ENCODE measurements around the gene RFT1.
A peak's percentile ranks its signal among the peaks of the same experiment; 100 is the strongest.

RFT1 gene

DNA sequence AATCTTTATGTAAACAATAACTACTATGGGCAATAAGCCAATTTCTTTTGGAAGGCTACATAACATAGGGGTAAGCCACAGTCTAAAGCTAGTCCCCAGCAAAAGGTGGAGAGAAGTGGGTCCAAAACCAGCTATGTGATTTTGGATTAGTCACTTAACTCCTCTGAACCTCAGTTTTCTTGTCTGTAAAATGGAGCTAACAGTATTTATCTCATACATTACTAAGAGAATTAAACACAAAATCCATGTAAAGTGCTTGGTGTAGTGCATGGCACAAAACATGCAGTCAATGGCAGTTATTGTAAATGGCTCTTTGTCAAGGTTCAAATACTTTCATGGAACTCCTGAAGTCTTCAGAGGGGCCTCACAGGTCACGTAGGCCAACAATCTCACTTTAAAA, 13.3 kb downstream of the RFT1 start:
- Histone ChIP-seq H4K20me1 (ENCODE audit: insufficient read depth, low read length) (peaks cover 3% of the 10 kb centered on the region; the same call in 1 of the 2 replicates), H3K27ac (ENCODE audit: low read length) (no peak overlapping the region), H3K9ac (ENCODE audit: low read depth, low read length) (no peak overlapping the region), H3K9me3 (ENCODE audit: insufficient read depth, low read length, severe bottlenecking) (no peaks in the 10 kb centered on the region), H3K4me1 (ENCODE audit: insufficient read depth, low read length) (0 out of 2 replicates have a peak, but pooled peaks cover 3% of the 10 kb centered on the region), H3K4me3 (ENCODE audit: low read depth in 1 of 2, low read length in 2 of 2) (no peak overlapping the region), H3K79me2 (ENCODE audit: insufficient read depth, low read length) (no peaks in the 10 kb centered on the region), H3K36me3 (ENCODE audit: insufficient read depth, low read length) (peaks cover 77% of the 10 kb centered on the region), H2AFZ (ENCODE audit: low read depth, low read length) (no peak overlapping the region), H3K27me3 (ENCODE audit: insufficient read depth, low read length, poor library complexity) (no peaks in the 10 kb centered on the region), H3K4me2 (ENCODE audit: insufficient read depth, low read length) (no peak overlapping the region)
- DNase-seq (no peak), ATAC-seq (ENCODE audit: insufficient read depth, low read depth) (no peak)
- no peak for TF ChIP-seq EZH2 (IDR thresholded peaks at IDR 0.05; ENCODE audit: borderline replicate concordance, low read depth, low read length, severe bottlenecking)
- TF ChIP-seq, protein P1, sequence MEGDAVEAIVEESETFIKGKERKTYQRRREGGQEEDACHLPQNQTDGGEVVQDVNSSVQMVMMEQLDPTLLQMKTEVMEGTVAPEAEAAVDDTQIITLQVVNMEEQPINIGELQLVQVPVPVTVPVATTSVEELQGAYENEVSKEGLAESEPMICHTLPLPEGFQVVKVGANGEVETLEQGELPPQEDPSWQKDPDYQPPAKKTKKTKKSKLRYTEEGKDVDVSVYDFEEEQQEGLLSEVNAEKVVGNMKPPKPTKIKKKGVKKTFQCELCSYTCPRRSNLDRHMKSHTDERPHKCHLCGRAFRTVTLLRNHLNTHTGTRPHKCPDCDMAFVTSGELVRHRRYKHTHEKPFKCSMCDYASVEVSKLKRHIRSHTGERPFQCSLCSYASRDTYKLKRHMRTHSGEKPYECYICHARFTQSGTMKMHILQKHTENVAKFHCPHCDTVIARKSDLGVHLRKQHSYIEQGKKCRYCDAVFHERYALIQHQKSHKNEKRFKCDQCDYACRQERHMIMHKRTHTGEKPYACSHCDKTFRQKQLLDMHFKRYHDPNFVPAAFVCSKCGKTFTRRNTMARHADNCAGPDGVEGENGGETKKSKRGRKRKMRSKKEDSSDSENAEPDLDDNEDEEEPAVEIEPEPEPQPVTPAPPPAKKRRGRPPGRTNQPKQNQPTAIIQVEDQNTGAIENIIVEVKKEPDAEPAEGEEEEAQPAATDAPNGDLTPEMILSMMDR (IDR thresholded peaks at IDR 0.05; ENCODE audit: borderline replicate concordance, extremely low read depth, low read length, poor library complexity, severe bottlenecking), result no peak

DNA sequence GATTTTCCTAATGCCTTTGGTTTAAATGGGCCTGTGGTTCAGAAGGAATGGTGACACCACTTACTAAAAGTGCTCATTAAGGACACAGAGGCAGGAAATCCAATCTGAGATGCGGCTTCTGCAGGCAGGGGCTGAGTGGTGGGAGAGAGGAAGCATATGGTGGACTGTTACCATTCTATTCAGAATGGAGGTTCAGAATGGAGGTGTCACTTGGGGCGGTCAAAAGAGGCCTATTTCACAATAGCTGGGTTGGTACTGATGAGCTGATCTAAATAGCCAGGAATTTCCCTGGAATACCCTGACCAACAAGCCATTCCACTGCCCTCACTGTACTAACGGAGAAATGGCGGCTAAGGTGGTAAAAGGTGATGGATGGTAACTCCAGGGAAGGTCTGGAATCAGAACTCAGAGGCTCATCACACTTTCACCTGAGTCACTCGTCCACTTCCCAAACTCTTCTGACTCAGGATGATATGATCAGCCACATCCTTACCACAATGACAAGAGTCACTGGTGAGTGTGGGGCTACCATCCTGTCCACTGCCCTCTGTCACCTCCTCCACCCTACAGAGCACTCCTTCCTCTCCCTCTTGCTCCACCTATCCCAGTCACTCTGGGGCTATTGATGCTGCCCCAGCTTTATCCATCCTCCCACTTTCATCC, 15.7 kb downstream of the RFT1 start:
- H2AFZ ChIP-seq (ENCODE audit: low read depth, low read length), result peak overlapping the region; percentile 51; the same call in 1 of the 2 replicates
- no peaks in the 10 kb centered on the region for H3K27me3 ChIP-seq (ENCODE audit: insufficient read depth, low read length, poor library complexity)
- H3K9ac ChIP-seq (ENCODE audit: low read depth, low read length), result no peak overlapping the region
- no peaks in the 10 kb centered on the region for H3K9me3 ChIP-seq (ENCODE audit: insufficient read depth, low read length, severe bottlenecking)
- TF ChIP-seq, protein P1 (IDR thresholded peaks at IDR 0.05; ENCODE audit: borderline replicate concordance, extremely low read depth, low read length, poor library complexity, severe bottlenecking), result no peak
- TF ChIP-seq EZH2 (IDR thresholded peaks at IDR 0.05; ENCODE audit: borderline replicate concordance, low read depth, low read length, severe bottlenecking), result no peak
- H3K79me2 ChIP-seq (ENCODE audit: insufficient read depth, low read length), result no peaks in the 10 kb centered on the region
- H3K4me3 ChIP-seq (ENCODE audit: low read depth in 1 of 2, low read length in 2 of 2), result no peak overlapping the region
- DNase-seq, result no peak
- H3K4me1 ChIP-seq (ENCODE audit: insufficient read depth, low read length), result peaks cover 11% of the 10 kb centered on the region
- peaks cover 3% of the 10 kb centered on the region; the same call in 1 of the 2 replicates for H4K20me1 ChIP-seq (ENCODE audit: insufficient read depth, low read length)
- H3K36me3 ChIP-seq (ENCODE audit: insufficient read depth, low read length), result peaks cover 67% of the 10 kb centered on the region
- ATAC-seq (ENCODE audit: insufficient read depth, low read depth), result peak; percentile 6; the same call in 1 of the 3 replicates
- no peak overlapping the region for H3K4me2 ChIP-seq (ENCODE audit: insufficient read depth, low read length)
- H3K27ac ChIP-seq (ENCODE audit: low read length), result no peak overlapping the region

DNA sequence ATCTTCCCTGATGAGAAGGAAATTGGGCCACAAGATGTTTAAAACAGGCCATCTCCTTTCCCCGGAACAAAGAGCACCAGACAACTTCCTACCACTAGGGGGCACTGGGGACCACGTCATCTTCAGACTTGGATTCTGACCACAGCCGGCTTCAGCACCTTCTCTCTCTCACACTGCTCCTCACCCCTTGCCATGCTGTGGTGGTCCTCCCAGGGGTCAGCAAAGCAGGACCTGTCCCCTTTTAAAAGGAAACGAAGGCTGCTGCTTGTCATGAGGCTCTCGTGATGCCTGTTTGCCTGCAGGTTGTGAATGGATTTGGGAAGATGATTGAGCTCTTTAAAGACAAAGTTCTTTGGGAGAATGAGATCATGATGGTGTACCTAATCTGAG, 16.2 kb downstream of the RFT1 start:
- peaks cover 14% of the 10 kb centered on the region for H3K4me1 ChIP-seq (ENCODE audit: insufficient read depth, low read length)
- H3K36me3 ChIP-seq (ENCODE audit: insufficient read depth, low read length), result peaks cover 67% of the 10 kb centered on the region
- peak overlapping the region; percentile 51 for H2AFZ ChIP-seq (ENCODE audit: low read depth, low read length)
- H3K27ac ChIP-seq (ENCODE audit: low read length), result no peak overlapping the region
- no peaks in the 10 kb centered on the region for H3K27me3 ChIP-seq (ENCODE audit: insufficient read depth, low read length, poor library complexity)
- peak; percentile 84 for ATAC-seq (ENCODE audit: insufficient read depth, low read depth)
- DNase-seq, result peak; percentile 83
- peaks cover 3% of the 10 kb centered on the region; the same call in 1 of the 2 replicates for H4K20me1 ChIP-seq (ENCODE audit: insufficient read depth, low read length)
- no peak overlapping the region for H3K9ac ChIP-seq (ENCODE audit: low read depth, low read length)
- no peak for TF ChIP-seq EZH2 (IDR thresholded peaks at IDR 0.05; ENCODE audit: borderline replicate concordance, low read depth, low read length, severe bottlenecking)
- TF ChIP-seq, protein P1 (IDR thresholded peaks at IDR 0.05; ENCODE audit: borderline replicate concordance, extremely low read depth, low read length, poor library complexity, severe bottlenecking), result peak; percentile 98
- H3K79me2 ChIP-seq (ENCODE audit: insufficient read depth, low read length), result no peaks in the 10 kb centered on the region
- no peak overlapping the region for H3K4me3 ChIP-seq (ENCODE audit: low read depth in 1 of 2, low read length in 2 of 2)
- no peaks in the 10 kb centered on the region for H3K9me3 ChIP-seq (ENCODE audit: insufficient read depth, low read length, severe bottlenecking)
- no peak overlapping the region for H3K4me2 ChIP-seq (ENCODE audit: insufficient read depth, low read length)

Measured in DND-41 (cell line).